Measurements from ENCODE around the gene EXO1. TPM values are rescaled to one million over a fixed set of nuclear protein-coding genes. Genes with fewer than 3 reads are reported as not detected.

Gene EXO1
- total RNA-seq, 2 donors from 2014 or later: 0.24 to 1.1 TPM

DNA sequence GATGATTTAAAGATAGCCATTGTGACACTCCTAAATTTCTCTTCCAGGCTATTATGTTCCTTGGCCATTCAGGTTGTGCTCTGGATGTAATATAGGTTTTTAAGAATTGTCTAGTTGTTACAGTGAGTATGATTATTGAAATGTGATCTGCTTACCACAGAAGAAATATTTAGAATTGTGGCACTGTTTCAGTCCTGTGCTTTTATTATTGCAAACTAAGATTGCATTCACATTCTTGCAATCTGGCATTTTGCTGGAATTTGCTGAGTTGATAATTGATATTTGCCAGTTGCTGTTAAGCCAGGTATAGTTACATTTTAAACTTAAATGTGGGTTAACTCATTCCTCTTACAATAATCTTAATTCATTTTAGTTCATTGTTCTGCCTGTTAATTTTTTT, 22.3 kb downstream of the EXO1 start:
- no peak for ATAC-seq
- no peak for DNase-seq
- intact Hi-C loops (cut with DNase I): no loop called here

GRCh38 chr1:241870746-241871430, 22.9 kb downstream of the EXO1 start:
- DNase-seq: no peak
- intact Hi-C loops (cut with DNase I): no loop called here
- no peak for ATAC-seq

- DNase-seq (no peak), ATAC-seq (no peak)
- intact Hi-C loops (cut with DNase I): no loop called here
These were observed 33.4 kb downstream of the EXO1 start for GRCh38 chr1:241881440-241881839.

GRCh38 chr1:241883159-241883558, 35.2 kb downstream of the EXO1 start:
- DNase-seq (no peak), ATAC-seq (no peak)
- intact Hi-C loops (cut with DNase I): no loop called here

DNA sequence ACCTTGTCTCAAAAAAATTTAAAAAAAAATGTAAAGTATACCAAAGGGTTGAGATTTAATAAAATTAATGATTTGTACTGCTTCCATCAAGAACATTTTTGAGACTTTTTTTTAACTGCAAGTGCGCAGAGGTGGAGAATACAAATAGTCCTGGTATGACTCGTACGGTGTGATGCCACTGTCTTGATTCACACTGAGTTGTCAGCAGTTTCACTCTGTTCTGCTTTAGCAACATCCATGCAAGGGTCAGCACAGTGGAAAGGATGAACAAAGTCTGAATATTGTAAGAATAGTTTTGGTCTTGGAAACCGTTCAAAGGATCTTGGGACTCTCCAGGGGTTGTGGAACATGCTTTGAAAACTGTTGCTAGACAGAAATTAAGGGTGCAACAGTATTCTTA, 40.2 kb downstream of the EXO1 start:
- intact Hi-C loops (cut with DNase I): no loop called here
- ATAC-seq: no peak
- DNase-seq: no peak

- intact Hi-C loops (cut with DNase I): loop anchor here in 1 of 2 donors (10.0 kb wide), 1 partner anchor 104 kb away; the partner anchor contains the start of gene MAP1LC3C
- no peak for ATAC-seq
- no peak for DNase-seq
These were observed 43.3 kb downstream of the EXO1 start for GRCh38 chr1:241891296-241891695.

- DNase-seq (no peak), ATAC-seq (no peak)
- intact Hi-C loops (cut with DNase I): loop anchor here in 1 of 2 donors (10.0 kb wide), 1 partner anchor 101 kb away; the partner anchor contains the start of gene MAP1LC3C
These were observed 46.0 kb downstream of the EXO1 start for GRCh38 chr1:241894016-241894415.

DNA sequence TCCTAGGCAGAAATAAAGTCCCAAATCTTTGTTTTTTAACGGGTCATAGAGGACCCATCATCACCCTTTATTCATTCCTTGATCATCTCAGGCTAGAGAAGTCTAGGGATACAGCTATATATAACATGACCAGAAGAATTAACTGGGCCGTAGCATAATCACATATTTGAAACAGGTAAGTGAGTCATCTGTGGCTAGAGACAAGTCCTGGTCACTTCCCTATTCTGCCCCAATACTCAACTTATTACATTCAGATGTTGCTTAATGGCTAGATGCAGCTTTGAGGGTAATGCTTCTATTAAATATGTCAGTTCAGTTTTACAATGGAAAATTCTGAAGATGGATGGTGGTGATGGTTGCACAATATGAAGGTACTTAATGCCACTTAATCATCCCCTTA, 47.0 kb downstream of the EXO1 start:
- ATAC-seq: no peak
- no peak for DNase-seq
- intact Hi-C loops (cut with DNase I): loop anchor here in 1 of 2 donors (10.0 kb wide), 1 partner anchor 100 kb away; the partner anchor contains the start of gene MAP1LC3C

GRCh38 chr1:241896670-241896962, 48.6 kb downstream of the EXO1 start:
- ATAC-seq: no peak
- intact Hi-C loops (cut with DNase I): loop anchor here in 1 of 2 donors (10.0 kb wide), 1 partner anchor 98 kb away; the partner anchor contains the start of gene MAP1LC3C
- no peak for DNase-seq

GRCh38 chr1:241899210-241899609, 51.2 kb downstream of the EXO1 start:
- no peak for DNase-seq
- ATAC-seq: no peak
- intact Hi-C loops (cut with DNase I): loop anchor here in 1 of 2 donors (10.0 kb wide), 1 partner anchor 96 kb away; the partner anchor contains the start of gene MAP1LC3C

- DNase-seq (no peak), ATAC-seq (no peak)
- intact Hi-C loops (cut with DNase I): no loop called here
These were observed 52.4 kb downstream of the EXO1 start for GRCh38 chr1:241900381-241900780.

DNA sequence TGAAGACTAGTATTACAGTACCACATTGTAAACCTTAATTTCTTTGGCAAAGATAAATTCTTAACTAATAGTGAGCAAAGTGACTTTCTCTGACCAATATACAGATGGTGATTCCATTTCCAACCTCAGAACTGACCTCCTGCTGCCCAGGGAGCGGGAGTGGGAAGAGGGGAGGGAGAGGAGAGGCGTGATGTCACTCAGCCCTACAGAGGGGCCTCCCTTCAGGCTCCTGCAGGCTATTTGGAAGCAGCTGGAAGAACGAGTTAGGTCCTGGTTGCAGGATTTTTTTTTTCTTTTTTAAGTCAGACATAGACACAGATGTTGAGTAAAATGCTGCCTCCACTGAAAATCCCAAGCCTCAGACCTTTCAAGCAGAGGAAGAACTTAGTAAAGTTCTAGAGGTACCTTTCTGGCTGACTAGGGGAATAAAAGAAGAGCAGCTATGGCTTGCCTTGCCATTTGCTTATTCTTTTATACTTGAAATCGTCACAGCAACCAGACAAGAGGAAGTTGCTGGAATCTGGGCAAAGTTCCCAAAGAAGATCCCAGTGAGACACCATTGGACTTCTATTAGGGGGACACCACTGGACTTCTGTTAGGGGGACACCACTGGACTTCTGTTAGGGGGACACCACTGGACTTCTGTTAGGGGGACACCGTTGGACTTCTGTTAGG, 54.5 kb downstream of the EXO1 start:
- intact Hi-C loops (cut with DNase I): no loop called here
- no peak for ATAC-seq
- DNase-seq: no peak

DNA sequence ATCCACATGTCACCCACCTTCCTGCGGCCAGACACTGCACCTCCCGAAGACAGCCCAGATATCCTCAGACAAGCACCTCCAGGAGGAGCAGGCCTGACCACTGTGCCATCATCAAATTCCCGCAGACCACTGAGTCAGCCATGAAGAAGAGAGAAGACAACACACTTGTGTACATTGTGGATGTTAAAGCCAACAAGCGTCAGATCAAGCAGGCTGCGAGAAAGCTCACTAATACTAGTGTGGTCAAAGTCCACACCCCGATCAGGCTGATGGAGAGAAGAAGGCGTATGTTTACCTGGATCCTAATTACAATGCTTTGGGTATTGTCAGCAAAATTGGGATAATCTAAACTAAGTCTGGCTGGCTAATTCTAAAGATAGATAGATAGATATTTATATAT, 68.2 kb downstream of the EXO1 start:
- no peak for ATAC-seq
- no peak for DNase-seq
- intact Hi-C loops (cut with DNase I): no loop called here

DNA sequence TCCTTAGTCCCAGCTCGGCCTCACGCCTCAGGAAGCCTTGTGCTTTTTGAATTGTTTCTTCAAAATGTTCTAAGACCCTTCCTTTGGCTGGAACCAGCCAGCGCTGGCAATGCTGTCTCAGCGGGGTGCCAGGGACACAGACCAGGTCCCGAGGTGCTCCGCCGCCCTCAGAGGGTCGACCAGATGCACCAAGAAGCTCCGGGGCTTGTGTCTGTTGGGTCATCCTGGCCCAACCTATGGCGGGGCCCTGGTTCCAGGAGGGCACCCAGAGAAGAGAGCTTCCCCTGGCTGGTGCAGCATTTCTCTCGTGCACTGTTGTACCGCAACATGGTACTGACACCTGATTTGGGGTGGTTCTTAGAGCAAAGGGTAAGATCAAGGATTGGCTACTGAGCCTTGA, 69.5 kb downstream of the EXO1 start:
- no peak for DNase-seq
- intact Hi-C loops (cut with DNase I): no loop called here
- ATAC-seq: no peak

DNA sequence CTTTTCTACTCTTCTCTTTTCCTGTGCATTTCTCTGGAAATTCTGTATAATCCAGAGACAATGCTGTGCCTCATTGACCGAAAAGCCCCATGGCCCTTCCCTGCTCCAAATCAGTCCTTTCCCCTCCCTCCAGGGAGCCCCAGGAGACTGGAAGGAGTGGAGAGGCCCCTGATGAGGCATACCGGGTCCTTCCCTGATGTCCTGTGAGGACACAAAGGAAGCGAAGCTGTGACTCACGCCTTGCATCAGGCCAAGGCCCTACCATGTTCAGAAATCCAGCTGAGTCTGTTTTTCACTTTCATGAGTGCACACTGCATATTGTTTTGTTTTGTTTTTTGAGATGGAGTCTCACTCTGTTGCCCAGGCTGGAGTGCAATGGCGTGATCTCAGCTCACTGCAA, 70.9 kb downstream of the EXO1 start:
- ATAC-seq (peak in 1 of 2 donors; percentile 66), DNase-seq (no peak)
- intact Hi-C loops (cut with DNase I): no loop called here

GRCh38 chr1:241924080-241924808, 76.2 kb downstream of the EXO1 start:
- ATAC-seq (no peak), DNase-seq (no peak)

GRCh38 chr1:241926141-241926540, 78.1 kb downstream of the EXO1 start:
- no peak for ATAC-seq
- DNase-seq: no peak
- intact Hi-C loops (cut with DNase I): no loop called here

More at GRCh38 chr1:241924080-241924808, 76.2 kb downstream of the EXO1 start:
- intact Hi-C loops (cut with DNase I): no loop called here

DNA sequence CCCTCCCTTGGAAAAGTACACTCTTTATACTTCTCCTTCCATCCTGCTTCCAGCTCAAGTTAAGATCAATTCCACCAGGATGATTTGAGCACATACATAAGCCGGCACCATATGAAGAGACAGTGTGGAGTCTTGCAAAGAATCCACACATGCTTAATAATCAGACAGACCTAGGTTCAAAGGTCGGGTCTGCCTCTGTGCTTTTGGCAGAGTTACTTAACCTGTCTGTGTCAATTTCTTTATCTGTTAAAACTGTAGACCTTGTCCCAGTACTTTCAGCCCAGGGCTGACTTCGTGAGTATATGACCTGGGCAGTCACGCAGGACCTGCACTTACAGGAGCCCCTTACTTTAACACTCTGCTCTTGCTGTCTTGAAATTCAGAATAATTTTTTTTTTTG, 79.3 kb downstream of the EXO1 start:
- intact Hi-C loops (cut with DNase I): no loop called here
- no peak for DNase-seq
- ATAC-seq: no peak

DNA sequence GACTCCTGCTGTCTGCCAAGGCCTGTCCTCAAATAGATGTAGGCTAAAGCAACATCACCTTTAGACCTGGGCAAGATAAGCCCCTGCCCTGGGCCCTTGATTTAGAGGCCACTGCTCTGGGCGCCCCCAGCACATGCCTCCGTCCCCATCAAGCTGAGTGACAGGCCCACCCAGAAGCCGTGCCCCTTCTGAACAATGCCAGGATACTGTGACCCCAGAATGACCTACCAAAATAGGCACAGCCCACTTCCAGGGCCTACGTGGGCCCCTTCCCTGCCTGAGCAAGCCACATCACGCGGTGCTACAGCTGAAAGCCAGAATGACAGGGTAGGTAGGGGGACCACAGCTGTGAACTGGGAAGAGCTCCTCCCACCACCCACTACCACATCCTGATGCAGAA, 84.8 kb downstream of the EXO1 start:
- DNase-seq: no peak
- intact Hi-C loops (cut with DNase I): no loop called here
- ATAC-seq: no peak

- ATAC-seq: no peak
- intact Hi-C loops (cut with DNase I): no loop called here
- DNase-seq: no peak
These were observed 86.3 kb downstream of the EXO1 start for GRCh38 chr1:241934201-241934848.
